H1 (cell line): ENCODE measurements around the gene DYNLRB1. TPM values are rescaled to one million over a fixed set of nuclear protein-coding genes. Genes with fewer than 3 reads are reported as not detected.

Experiments
- CTCF ChIA-PET: fragments of 300-600 bp; sonication (Branson Sonifier 250); formaldehyde crosslinking; loops from one replicate; lab custom pipeline; 2021; ENCODE audit not compliant: partially characterized antibody; lab: Charles Lee
- POLR2A ChIA-PET: fragments of 300-600 bp; sonication (Branson Sonifier 250); formaldehyde crosslinking; loops from one replicate; lab custom pipeline; 2021; ENCODE audit warnings: inconsistent platforms; ENCODE audit not compliant: partially characterized antibody; lab: Charles Lee
- DNase-seq, 2 experiments: peaks; one replicate each; pipeline versions ENCODE4 v3.0.0 to v3.0.0-alpha.2; 2010 to 2022; ENCODE audit warnings: low spot score in 2 of 2, low read depth in 1 of 2, mixed read lengths in 1 of 2
- FAIRE-seq: peaks from 2 replicates; lab custom pipeline; 2011; peaks lifted over from hg19 to GRCh38; lab: Jason Lieb, UNC
- H2AFZ ChIP-seq: 2 replicates; pipeline ENCODE4 v1.8.1; 2012; ENCODE audit warnings: low read length, inconsistent platforms
- H2AK5ac ChIP-seq: 2 replicates; pipeline ENCODE4 v1.6.1; 2013; ENCODE audit warnings: low read depth, low read length
- H2BK120ac ChIP-seq: replicated peaks from 2 replicates; pipeline ENCODE3; 2013; ENCODE audit warnings: low read depth, low read length, inconsistent platforms
- H2BK12ac ChIP-seq: 2 replicates; pipeline ENCODE4 v1.6.1; 2013; ENCODE audit warnings: low read depth, low read length
- H2BK15ac ChIP-seq: 2 replicates; pipeline ENCODE4 v1.6.1; 2013; ENCODE audit warnings: low read length
- H2BK20ac ChIP-seq: 2 replicates; pipeline ENCODE4 v1.6.1; 2013; ENCODE audit warnings: low read length
- H2BK5ac ChIP-seq: 2 replicates; pipeline ENCODE4 v1.6.1; 2013; ENCODE audit warnings: low read depth, low read length
- H3K14ac ChIP-seq: 2 replicates; pipeline ENCODE4 v1.6.1; 2013; ENCODE audit warnings: inconsistent platforms; ENCODE audit not compliant: insufficient read length
- H3K18ac ChIP-seq: 2 replicates; pipeline ENCODE4 v1.6.1; 2013; ENCODE audit warnings: low read length; ENCODE audit errors: extremely low read depth
- H3K23ac ChIP-seq: 2 replicates; pipeline ENCODE4 v1.6.1; 2013; ENCODE audit warnings: inconsistent platforms; ENCODE audit not compliant: insufficient read length
- H3K23me2 ChIP-seq: 2 replicates; pipeline ENCODE4 v1.6.1; 2013; ENCODE audit warnings: low read depth, low read length
- H3K27ac ChIP-seq: 2 replicates; pipeline ENCODE4 v1.6.1; 2011; ENCODE audit warnings: low read depth, low read length, inconsistent platforms
- H3K27me3 ChIP-seq, 4 experiments: replicated peaks in 1 of 4; 1 replicate in 1 of 4; 2 replicates in 3 of 4; pipeline versions ENCODE4 v1.6.1 to v1.8.1; 2011 to 2013; ENCODE audit warnings: low read length in 3 of 4, mild to moderate bottlenecking in 3 of 4, inconsistent platforms in 2 of 4, mixed read lengths in 2 of 4, moderate library complexity in 1 of 4; ENCODE audit not compliant: control insufficient read depth in 3 of 4, insufficient read depth in 3 of 4; ENCODE audit errors: extremely low read depth in 1 of 4
- H3K36me3 ChIP-seq, 4 experiments: 2 replicates each; pipeline versions ENCODE4 v1.6.1 to v1.8.1; 2011 to 2013; ENCODE audit warnings: mild to moderate bottlenecking in 4 of 4, low read length in 3 of 4, moderate library complexity in 2 of 4, control low read depth in 1 of 4, inconsistent platforms in 1 of 4; ENCODE audit not compliant: insufficient read depth in 4 of 4, control insufficient read depth in 2 of 4
- H3K4ac ChIP-seq: replicated peaks from 2 replicates; pipeline ENCODE3; 2013; ENCODE audit warnings: low read length, low read depth, mixed read lengths, inconsistent platforms; ENCODE audit not compliant: insufficient read length
- H3K4me1 ChIP-seq, 4 experiments: replicated peaks in 1 of 4; 1 replicate in 1 of 4; 2 replicates in 3 of 4; pipeline versions ENCODE4 v1.6.1 to v1.8.1; 2011 to 2013; ENCODE audit warnings: low read length in 3 of 4, inconsistent platforms in 2 of 4, mixed read lengths in 1 of 4; ENCODE audit not compliant: insufficient read depth in 4 of 4, control insufficient read depth in 3 of 4
- H3K4me2 ChIP-seq, 2 experiments: 2 replicates each; pipeline versions ENCODE4 v1.6.1 to v1.8.1; 2011 to 2013; ENCODE audit warnings: low read depth in 2 of 2, low read length in 2 of 2, control low read depth in 1 of 2, inconsistent platforms in 1 of 2, mild to moderate bottlenecking in 1 of 2; ENCODE audit not compliant: insufficient read depth in 1 of 2
- H3K4me3 ChIP-seq, 4 experiments: fragments of 200-600, 300-600 bp in 1 of 4; sonication (generic), shearing (Covaris generic), sonication (Bioruptor Twin) in 1 of 4; 2 replicates each; pipeline versions ENCODE4 v1.5.1 to v1.8.1; 2011 to 2016; ENCODE audit warnings: low read length in 4 of 4, low read depth in 3 of 4, control low read depth in 2 of 4, inconsistent platforms in 2 of 4, mild to moderate bottlenecking in 2 of 4, mixed read lengths in 1 of 4, moderate library complexity in 1 of 4; ENCODE audit not compliant: insufficient read depth in 2 of 4; ENCODE audit errors: extremely low read depth in 1 of 4
- H3K56ac ChIP-seq: replicated peaks from 2 replicates; pipeline ENCODE3; 2013; ENCODE audit warnings: low read depth, mild to moderate bottlenecking, mixed read lengths, low read length, inconsistent platforms; ENCODE audit not compliant: insufficient read length
- H3K79me1 ChIP-seq: 2 replicates; pipeline ENCODE4 v1.6.1; 2013; ENCODE audit warnings: low read depth, low read length, control low read depth
- H3K79me2 ChIP-seq, 2 experiments: 2 replicates each; pipeline versions ENCODE4 v1.6.1 to v1.8.1; 2012 to 2013; ENCODE audit warnings: low read length in 2 of 2, mild to moderate bottlenecking in 2 of 2, inconsistent platforms in 1 of 2; ENCODE audit not compliant: insufficient read depth in 2 of 2, control insufficient read depth in 1 of 2
- H3K9ac ChIP-seq, 4 experiments: replicated peaks in 1 of 4; 1 replicate in 1 of 4; 2 replicates in 3 of 4; pipeline versions ENCODE4 v1.6.1 to v1.8.1; 2011 to 2013; ENCODE audit warnings: low read depth in 3 of 4, low read length in 3 of 4, control low read depth in 2 of 4, mild to moderate bottlenecking in 2 of 4, moderate library complexity in 2 of 4, inconsistent platforms in 1 of 4; ENCODE audit errors: extremely low read depth in 1 of 4
- H3K9me3 ChIP-seq, 2 experiments: 2 replicates each; pipeline versions ENCODE4 v1.6.1 to v1.8.1; 2012 to 2013; ENCODE audit warnings: mild to moderate bottlenecking in 2 of 2, moderate library complexity in 2 of 2, control low read depth in 1 of 2, inconsistent platforms in 1 of 2, low read depth in 1 of 2, low read length in 1 of 2, mixed read lengths in 1 of 2; ENCODE audit not compliant: insufficient read depth in 2 of 2
- H4K20me1 ChIP-seq, 2 experiments: replicated peaks in 1 of 2; 2 replicates each; pipeline versions ENCODE3 to v1.8.1; 2011 to 2013; ENCODE audit warnings: inconsistent platforms in 2 of 2, low read length in 2 of 2, mild to moderate bottlenecking in 1 of 2; ENCODE audit not compliant: insufficient read depth in 2 of 2, control insufficient read depth in 1 of 2
- H4K5ac ChIP-seq: 2 replicates; pipeline ENCODE4 v1.6.1; 2013; ENCODE audit warnings: low read length, low read depth, mixed read lengths, inconsistent platforms; ENCODE audit not compliant: insufficient read length
- H4K8ac ChIP-seq: 2 replicates; pipeline ENCODE4 v1.8.0; 2013; ENCODE audit warnings: mild to moderate bottlenecking, moderate library complexity, low read length, inconsistent platforms; ENCODE audit not compliant: insufficient read depth; ENCODE audit errors: extremely low read depth
- H4K91ac ChIP-seq: replicated peaks from 2 replicates; pipeline ENCODE3; 2013; ENCODE audit warnings: low read length, mixed read lengths, inconsistent platforms; ENCODE audit not compliant: insufficient read length
- JUND ChIP-seq: IDR thresholded peaks from 2 replicates; pipeline ENCODE4 v1.6.1; 2011; ENCODE audit warnings: mild to moderate bottlenecking, improper control_type of control experiment, low read length
- RAD21 ChIP-seq, 2 experiments: IDR thresholded peaks in 1 of 2; conservative IDR thresholded peaks in 1 of 2; 2 replicates each; pipeline ENCODE4 v1.6.1; 2011; ENCODE audit warnings: low read depth in 2 of 2, low read length in 2 of 2, improper control_type of control experiment in 1 of 2, inconsistent platforms in 1 of 2, mild to moderate bottlenecking in 1 of 2, moderate library complexity in 1 of 2
- YY1 ChIP-seq: IDR thresholded peaks from 2 replicates; pipeline ENCODE4 v1.6.1; 2011; ENCODE audit warnings: low read depth, mild to moderate bottlenecking, low read length
- WGBS, 2 experiments: shearing (Covaris generic) in 1 of 2; methylation state at CpG; one replicate each; pipeline versions ENCODE4 v1.1.6 to v1.1.7; 2013 to 2015; ENCODE audit warnings: low lambda C conversion rate in 2 of 2, mixed read lengths in 2 of 2, inconsistent platforms in 1 of 2, low coverage in 1 of 2, missing lambda C conversion rate in 1 of 2; ENCODE audit not compliant: insufficient replicate concordance in 2 of 2, insufficient coverage in 1 of 2, insufficient read length in 1 of 2; ENCODE audit errors: extremely low coverage in 1 of 2, missing lambda C conversion rate in 1 of 2; 5-methylcytosine and 5-hydroxymethylcytosine counted together
- polyA plus RNA-seq, 7 experiments: library from polyadenylated mRNA; depleted of rRNA in 3 of 7; stranded (reverse) in 5 of 7; unstranded in 2 of 7; fragments of >200 nt in 5 of 7; fragments of 200-250 nt in 2 of 7; gene quantifications; 1 replicate in 5 of 7; 2 replicates in 1 of 7; 4 replicates in 1 of 7; pipeline versions ENCODE4 v1.2.1 to v1.2.3, GENCODE V29; 2011 to 2013; ENCODE audit warnings: missing spikeins in 2 of 7, mixed read lengths in 2 of 7
- total RNA-seq: library from RNA; stranded (reverse); fragmentation: NEBNext Ultra II Directional; extraction: Animal tissue kit (Norgen Biotek cat#: 25700); gene quantifications from 2 replicates; pipeline ENCODE4 v1.2.1, GENCODE V29; 2021

DYNLRB1 gene
- total and polyA plus RNA-seq, 2 of the 8 experiments (the other 6 are each of a cell fraction or from before 2014, with no cell fraction given): 109 to 214 TPM

DNA sequence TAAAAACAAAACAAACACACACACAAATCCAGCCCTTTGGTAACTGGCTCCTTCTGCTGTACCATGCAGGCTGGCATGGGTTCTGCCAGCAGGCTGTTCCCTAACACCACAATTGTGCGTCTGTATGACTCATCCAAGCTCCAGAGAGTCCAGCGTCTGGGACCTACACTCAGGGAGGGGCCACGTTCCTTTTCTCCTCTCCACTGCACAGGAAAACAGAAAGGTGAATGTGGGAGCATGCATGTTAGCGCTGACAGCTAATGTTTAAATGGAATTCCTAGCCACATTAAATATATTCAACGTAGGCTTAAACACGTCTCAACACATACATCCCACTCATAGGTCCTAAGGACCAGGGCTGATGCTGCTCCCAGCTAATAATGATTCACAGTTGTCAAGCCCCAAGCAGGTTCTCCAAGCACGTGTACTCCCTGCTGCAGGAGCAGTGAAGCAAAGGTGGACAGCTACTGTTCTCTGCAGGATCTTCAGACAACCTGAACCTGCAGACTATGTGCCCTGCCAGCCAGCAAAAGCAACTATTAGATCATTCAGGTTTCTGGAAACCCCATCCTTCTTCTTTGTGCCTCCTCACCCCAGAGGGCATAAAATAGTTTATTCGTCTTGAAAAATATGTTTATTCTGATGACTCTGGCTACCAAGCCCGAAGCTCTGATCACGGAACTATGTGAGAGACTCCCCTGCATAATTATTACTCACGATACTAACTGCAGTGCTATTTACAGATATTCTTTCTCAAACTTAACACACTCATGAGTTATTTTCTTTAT is 63.2 kb downstream of the DYNLRB1 start:
- Histone ChIP-seq H3K79me2 (no peaks in the 10 kb centered on the region), H2BK15ac (no peak overlapping the region), H3K23ac (no peak overlapping the region), H3K18ac (no peak overlapping the region), H2BK20ac (no peak overlapping the region), H4K8ac (no peak overlapping the region), H3K27ac (no peak overlapping the region), H2AFZ (no peak overlapping the region), H3K4me1 (no peaks in the 10 kb centered on the region; a peak in 1 of 7 replicates), H2BK5ac (no peak overlapping the region), H3K4me3 (no peak overlapping the region), H4K5ac (no peak overlapping the region), H3K9ac (no peak overlapping the region), H3K4ac (no peak overlapping the region), H3K27me3 (no peaks in the 10 kb centered on the region), H3K4me2 (no peak overlapping the region), H2BK12ac (no peak overlapping the region), H3K36me3 (0 out of 8 replicates have a peak, but pooled peaks cover 0 to 3% (median 0%) of the 10 kb centered on the region in 4 experiments), H2BK120ac (no peak overlapping the region), H2AK5ac (no peak overlapping the region), H3K23me2 (no peaks in the 10 kb centered on the region), H3K14ac (no peak overlapping the region), H3K9me3 (no peaks in the 10 kb centered on the region), H4K91ac (no peak overlapping the region), H3K79me1 (no peaks in the 10 kb centered on the region), H4K20me1 (peaks cover 2% of the 10 kb centered on the region in 2 experiments), H3K56ac (no peak overlapping the region)
- no peak for DNase-seq
- CTCF ChIA-PET: interaction anchor here (1.1 to 1.6 kb wide), 4 partner anchors 13 to 94 kb away, joined by 3 to 5 read pairs (median 3); no protein-coding TSS in a partner anchor
- TF ChIP-seq JUND (peak; percentile 51; the same call in 1 of the 2 replicates), YY1 (no peak), RAD21 (IDR thresholded peaks at IDR 0.05 in 1 of 2, conservative IDR thresholded peaks at IDR 0.05 in 1 of 2; ENCODE audit: low read depth in 2 of 2, low read length in 2 of 2) (peak in 1 of 2 experiments; percentile 2; a peak in 1 of 4 replicates)
- WGBS, 2 experiments: 95% methylated on average over 11 of the region's 11 CpGs; no CpG with 5 or more reads in 1 of the 2 experiments
- FAIRE-seq: no peak
- POLR2A ChIA-PET: no interaction called here
